K562 (cell line): ENCODE results near the gene CORO6. TPM values are rescaled to one million over a fixed set of nuclear protein-coding genes. Genes with fewer than 3 reads are reported as not detected.

Experiments used
- ATAC-seq: fragments of 200-7000 bp; cut with Tn5 transposase; 3 replicates; pipeline ENCODE4 v1.9.1; 2020; ENCODE audit warnings: moderate library complexity
- BruUV-seq: library from RNA; stranded (reverse); fragments of 400-500 nt; replicated peaks from 2 replicates; lab custom pipeline; 2021; lab: Mats Ljungman, UMichigan
- CTCF ChIA-PET: fragments of 300-600 bp; formaldehyde crosslinking; extraction: SDS; loops from one replicate; lab custom pipeline; 2021; ENCODE audit warnings: low intra/inter-chr PET ratio; lab: Yijun Ruan, JAX
- POLR2A ChIA-PET: fragments of 300-600, 350-650 bp; sonication (Branson Sonifier 250); formaldehyde crosslinking; extraction: SDS; loops from one replicate; lab custom pipeline; 2021; ENCODE audit warnings: antibody characterized with exemption, inconsistent platforms; lab: Yijun Ruan, JAX
- DNase-seq, 4 experiments: peaks; one replicate each; pipeline versions ENCODE4 v3.0.0 to v3.0.0-alpha.2; 2011 to 2018; ENCODE audit warnings: low spot score in 3 of 4, mixed read lengths in 3 of 4; ENCODE audit errors: extremely low read depth in 1 of 4
- FAIRE-seq: peaks from 2 replicates; lab custom pipeline; 2011; peaks lifted over from hg19 to GRCh38; lab: Jason Lieb, UNC
- H2AFZ ChIP-seq: 2 replicates; pipeline ENCODE4 v1.6.0; 2011; ENCODE audit warnings: low read depth, low read length, control low read depth, inconsistent platforms
- H3K27ac ChIP-seq: fragments of 200-600 bp; 3 replicates; pipeline ENCODE4 v1.8.0; 2011; ENCODE audit warnings: low read depth, mild to moderate bottlenecking, control low read depth, inconsistent platforms, low read length, moderate library complexity, mixed read lengths; ENCODE audit errors: extremely low read depth
- H3K27me3 ChIP-seq, 2 experiments: fragments of 300-600 bp in 1 of 2; 2 replicates in 1 of 2; 3 replicates in 1 of 2; pipeline versions ENCODE4 v1.6.0 to v1.8.0; 2011; ENCODE audit warnings: inconsistent platforms in 2 of 2, low read length in 2 of 2, mild to moderate bottlenecking in 1 of 2, mixed read lengths in 1 of 2, moderate library complexity in 1 of 2; ENCODE audit not compliant: control insufficient read depth in 2 of 2, insufficient read depth in 2 of 2
- H3K36me3 ChIP-seq: fragments of 300-600 bp; 3 replicates; pipeline ENCODE4 v1.8.0; 2011; ENCODE audit warnings: mild to moderate bottlenecking, low read length, inconsistent platforms; ENCODE audit not compliant: control insufficient read depth, insufficient read depth
- H3K4me1 ChIP-seq, 2 experiments: fragments of 200-600 bp in 1 of 2; replicated peaks in 1 of 2; 2 replicates in 1 of 2; 3 replicates in 1 of 2; pipeline versions ENCODE4 v1.5.1 to v1.8.0; 2011; ENCODE audit warnings: inconsistent platforms in 2 of 2, low read length in 2 of 2, mild to moderate bottlenecking in 1 of 2, mixed read lengths in 1 of 2, moderate library complexity in 1 of 2; ENCODE audit not compliant: control insufficient read depth in 2 of 2, insufficient read depth in 2 of 2
- H3K4me2 ChIP-seq: 2 replicates; pipeline ENCODE4 v1.6.1; 2011; ENCODE audit warnings: low read length, control low read depth, inconsistent platforms, mixed read lengths; ENCODE audit not compliant: insufficient read depth
- H3K4me3 ChIP-seq: fragments of 200-600 bp; sonication (generic), shearing (Covaris generic); 2 replicates; pipeline ENCODE4 v1.5.1; 2016; ENCODE audit warnings: control low read depth, inconsistent platforms
- H3K79me2 ChIP-seq: fragments of 200-600 bp; 3 replicates; pipeline ENCODE4 v1.8.0; 2011; ENCODE audit warnings: low read length, inconsistent platforms; ENCODE audit not compliant: control insufficient read depth, insufficient read depth
- H3K9ac ChIP-seq, 2 experiments: 2 replicates each; pipeline versions ENCODE4 v1.6.0 to v1.6.1; 2011; ENCODE audit warnings: low read depth in 2 of 2, low read length in 2 of 2, control low read depth in 1 of 2, inconsistent platforms in 1 of 2, mild to moderate bottlenecking in 1 of 2, mixed read lengths in 1 of 2; ENCODE audit not compliant: insufficient read depth in 1 of 2
- H3K9me1 ChIP-seq: one replicate; pipeline ENCODE4 v1.6.0; 2011; ENCODE audit warnings: inconsistent platforms, mild to moderate bottlenecking, low read length, moderate library complexity; ENCODE audit not compliant: control insufficient read depth, insufficient read depth
- H3K9me3 ChIP-seq: replicated peaks from 2 replicates; pipeline ENCODE4 v1.5.1; 2011; ENCODE audit warnings: low read depth, low read length, inconsistent platforms; ENCODE audit not compliant: control insufficient read depth, insufficient read depth
- H4K20me1 ChIP-seq: replicated peaks from 2 replicates; pipeline ENCODE4 v1.6.1; 2011; ENCODE audit warnings: low read length, inconsistent platforms, mixed read lengths; ENCODE audit not compliant: control insufficient read depth, insufficient read depth
- NELFE ChIP-seq: IDR thresholded peaks from 2 replicates; pipeline ENCODE4 v1.6.1; 2011; ENCODE audit warnings: mild to moderate bottlenecking; ENCODE audit not compliant: insufficient read depth, insufficient read length
- SNIP1 ChIP-seq: fragments of 450-650 bp; IDR thresholded peaks from 2 replicates; pipeline ENCODE4 v1.7.1; 2017; ENCODE audit warnings: low read depth, mild to moderate bottlenecking
- SP2 ChIP-seq: IDR thresholded peaks from 2 replicates; pipeline ENCODE4 v1.6.1; 2011; ENCODE audit warnings: mild to moderate bottlenecking, low read depth, low read length, moderate library complexity; ENCODE audit not compliant: poor library complexity, severe bottlenecking; ENCODE audit errors: extremely low read depth
- ZNF444 ChIP-seq: fragments of 250-450 bp; sonication (Bioruptor Pico); IDR thresholded peaks from 2 replicates; pipeline ENCODE4 v1.4.0; 2020; ENCODE audit warnings: mild to moderate bottlenecking, moderate library complexity
- ZNF518B ChIP-seq: fragments of 250-450 bp; sonication (Bioruptor Pico); IDR thresholded peaks from 2 replicates; pipeline ENCODE4 v1.5.0; 2021; ENCODE audit warnings: mild to moderate bottlenecking, moderate library complexity
- WGBS: fragments of 100-300 bp; shearing (Covaris generic); methylation state at CpG from one replicate; pipeline ENCODE4 v1.1.6; 2016; ENCODE audit warnings: low coverage, mixed read lengths; ENCODE audit not compliant: insufficient coverage; ENCODE audit errors: missing lambda C conversion rate; 5-methylcytosine and 5-hydroxymethylcytosine counted together
- in situ Hi-C: fragments of 300-500 bp; cut with MboI; formaldehyde crosslinking; loops from 4 replicates; pipeline ENCODE4 v1.15.0; 2018; ENCODE audit warnings: inconsistent platforms, mixed read lengths
- intact Hi-C: fragments of 100-400 bp; cut with micrococcal nuclease; formaldehyde crosslinking; loops from 2 replicates; pipeline ENCODE4 v1.14.2; 2022
- polyA plus RNA-seq, 8 experiments: library from polyadenylated mRNA; depleted of rRNA in 4 of 8; stranded (reverse) in 5 of 8; unstranded in 3 of 8; fragments of >200 nt; fragmentation: Nextera tagmentation in 2 of 8; fragmentation: Illumina TruSeq in 1 of 8; extraction: Ambion mirVana in 2 of 8; extraction: Trizol in 1 of 8; gene quantifications; 2 replicates each; pipeline versions ENCODE4 v1.2.1 to v1.2.3, GENCODE V29; 2011 to 2014; ENCODE audit warnings: inconsistent platforms in 1 of 8, missing spikeins in 1 of 8
- total RNA-seq, 7 experiments: library from RNA; depleted of rRNA in 6 of 7; stranded (reverse); fragments of >200 nt in 6 of 7; fragmentation: Illumina TruSeq in 2 of 7; extraction: Trizol in 2 of 7; gene quantifications; 2 replicates each; pipeline versions ENCODE4 v1.2.1 to v1.2.3, GENCODE V29; 2011 to 2021; ENCODE audit warnings: low replicate concordance in 1 of 7
- TF ChIP-seq, protein P1 (sequence below): fragments of 450-650 bp; formaldehyde crosslinking; IDR thresholded peaks from 2 replicates; pipeline ENCODE4 v1.4.0; 2022; ENCODE audit warnings: mild to moderate bottlenecking, moderate library complexity
- TF ChIP-seq, protein P2 (sequence below): fragments of 450-650 bp; IDR thresholded peaks from 2 replicates; pipeline ENCODE4 v1.6.1; 2017; ENCODE audit warnings: mild to moderate bottlenecking, moderate library complexity

Gene CORO6
- total and polyA plus RNA-seq, 9 of the 15 experiments (the other 6 are each of a cell fraction or from before 2014, with no cell fraction given) = 0.04 to 11.9 (median 2.4) TPM

DNA sequence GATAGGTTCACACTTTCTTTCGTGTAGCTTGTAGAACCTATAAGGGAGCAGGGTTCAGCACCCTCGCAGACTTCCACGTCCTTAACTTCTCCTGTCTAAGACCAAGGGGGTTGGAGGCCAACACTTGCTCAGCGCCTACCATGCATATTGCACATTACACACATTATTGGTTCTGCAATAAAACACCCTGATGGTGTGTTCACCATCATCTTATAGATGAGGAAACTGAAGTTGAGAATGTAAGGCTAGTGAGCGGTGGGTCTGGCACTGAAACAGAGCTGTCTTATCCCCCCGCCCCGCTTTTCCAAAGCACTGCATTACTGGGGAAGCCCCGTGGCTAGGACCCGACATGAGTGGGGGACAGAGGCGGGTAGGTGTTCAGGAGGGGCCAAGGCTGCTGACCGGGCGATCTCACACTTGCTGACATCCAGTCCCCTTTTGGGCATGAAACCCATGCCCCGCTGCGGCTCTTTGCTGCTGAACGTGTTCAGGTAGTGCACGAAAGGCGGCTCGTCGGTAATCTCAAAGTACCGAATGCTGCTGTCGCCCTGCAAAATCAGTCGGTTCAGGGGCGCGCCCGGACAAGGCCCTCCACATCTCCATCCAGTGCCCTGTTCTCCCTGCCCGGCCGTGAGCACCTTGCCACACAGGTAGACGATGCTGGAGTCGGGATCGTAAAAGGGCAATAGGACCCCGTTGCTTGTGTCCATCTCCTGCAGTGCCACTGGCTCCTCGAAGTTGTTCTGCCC, 6.2 kb downstream of the CORO6 start:
- no peak for DNase-seq
- H3K9me1 ChIP-seq = no peaks in the 10 kb centered on the region
- H3K27me3 ChIP-seq = no peaks in the 10 kb centered on the region
- peak overlapping the region; percentile 92; the same call in 1 of the 2 replicates for H2AFZ ChIP-seq
- peak overlapping the region in 1 of 2 experiments; percentile 92; a peak in 2 of 4 replicates for H3K9ac ChIP-seq
- no peak for ATAC-seq
- peak overlapping the region; percentile 81 for H3K4me2 ChIP-seq
- ChIA-PET CTCF (interaction anchor here (0.6 kb wide), 1 partner anchor 36 kb away, joined by 3 read pairs; no protein-coding TSS in a partner anchor), POLR2A (interaction anchor here (0.6 to 1.9 kb wide), 4 partner anchors 23 to 273 kb away, joined by 3 to 4 read pairs (median 3); no protein-coding TSS in a partner anchor)
- H3K4me3 ChIP-seq = no peak overlapping the region
- BruUV-seq = no TSS peak
- H3K36me3 ChIP-seq = no peaks in the 10 kb centered on the region
- H4K20me1 ChIP-seq = no peaks in the 10 kb centered on the region; the same call in 1 of the 2 replicates
- WGBS = 82% methylated on average over 32 of the region's 32 CpGs
- TF ChIP-seq ZNF518B (no peak), SNIP1 (no peak), SP2 (no peak), NELFE (no peak), ZNF444 (CRISPR knock-in tag) (no peak)
- TF ChIP-seq, protein P1, sequence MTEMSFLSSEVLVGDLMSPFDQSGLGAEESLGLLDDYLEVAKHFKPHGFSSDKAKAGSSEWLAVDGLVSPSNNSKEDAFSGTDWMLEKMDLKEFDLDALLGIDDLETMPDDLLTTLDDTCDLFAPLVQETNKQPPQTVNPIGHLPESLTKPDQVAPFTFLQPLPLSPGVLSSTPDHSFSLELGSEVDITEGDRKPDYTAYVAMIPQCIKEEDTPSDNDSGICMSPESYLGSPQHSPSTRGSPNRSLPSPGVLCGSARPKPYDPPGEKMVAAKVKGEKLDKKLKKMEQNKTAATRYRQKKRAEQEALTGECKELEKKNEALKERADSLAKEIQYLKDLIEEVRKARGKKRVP = no peak
- TF ChIP-seq, protein P2, sequence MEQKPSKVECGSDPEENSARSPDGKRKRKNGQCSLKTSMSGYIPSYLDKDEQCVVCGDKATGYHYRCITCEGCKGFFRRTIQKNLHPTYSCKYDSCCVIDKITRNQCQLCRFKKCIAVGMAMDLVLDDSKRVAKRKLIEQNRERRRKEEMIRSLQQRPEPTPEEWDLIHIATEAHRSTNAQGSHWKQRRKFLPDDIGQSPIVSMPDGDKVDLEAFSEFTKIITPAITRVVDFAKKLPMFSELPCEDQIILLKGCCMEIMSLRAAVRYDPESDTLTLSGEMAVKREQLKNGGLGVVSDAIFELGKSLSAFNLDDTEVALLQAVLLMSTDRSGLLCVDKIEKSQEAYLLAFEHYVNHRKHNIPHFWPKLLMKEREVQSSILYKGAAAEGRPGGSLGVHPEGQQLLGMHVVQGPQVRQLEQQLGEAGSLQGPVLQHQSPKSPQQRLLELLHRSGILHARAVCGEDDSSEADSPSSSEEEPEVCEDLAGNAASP = no peak
- peak; percentile 62 for FAIRE-seq
- intact Hi-C loops = loop anchor here (10.0 kb wide), 1 partner anchor 472 kb away; no protein-coding TSS in a partner anchor
- H3K79me2 ChIP-seq = no peaks in the 10 kb centered on the region
- H3K27ac ChIP-seq = no peak overlapping the region
- peaks cover 27 to 65% of the 10 kb centered on the region in 2 experiments for H3K4me1 ChIP-seq
- H3K9me3 ChIP-seq = no peaks in the 10 kb centered on the region
- in situ Hi-C loops = no loop called here
